ENCODE measurements around the gene LETMD1.

- TF ChIP-seq ZNF513 (tag by site-specific recombination; IDR thresholded peaks at IDR 0.05) (no peak), TRIM28 (IDR thresholded peaks at IDR 0.05; ENCODE audit: borderline replicate concordance, low read length) (no peak), PRDM4 (tag by site-specific recombination; IDR thresholded peaks at IDR 0.05) (0 out of 2 replicates have a peak, but pooled peaks have one; percentile 28), CTCF (tag by site-specific recombination; IDR thresholded peaks at IDR 0.05) (no peak), ZNF510 (tag by site-specific recombination; IDR thresholded peaks at IDR 0.05; ENCODE audit: insufficient replicate concordance) (no peak), ZNF274 (IDR thresholded peaks at IDR 0.05; ENCODE audit: low read length) (no peak), ZNF274 (tag by site-specific recombination; IDR thresholded peaks at IDR 0.05; ENCODE audit: borderline replicate concordance) (no peak), ZNF660 (tag by site-specific recombination; IDR thresholded peaks at IDR 0.05) (no peak), GLI4 (tag by site-specific recombination; IDR thresholded peaks at IDR 0.05) (no peak), ZBTB44 (tag by site-specific recombination; IDR thresholded peaks at IDR 0.05) (no peak), ZNF398 (tag by site-specific recombination; IDR thresholded peaks at IDR 0.05) (0 out of 2 replicates have a peak, but pooled peaks have one; percentile 6)
Measured at GRCh38 chr12:51070004-51070403, 21.9 kb downstream of the LETMD1 start.

All from HEK293 (cell line).